ENCODE measurements around the gene AIG1. TPM values are rescaled to one million over a fixed set of nuclear protein-coding genes. Genes with fewer than 3 reads are reported as not detected.

Gene AIG1
- total and polyA plus RNA-seq, 2 of the 13 experiments (the other 11 are each of a cell fraction or from before 2014, with no cell fraction given), result 115 to 197 TPM

GRCh38 chr6:143060354-143060805 lies 309 bp upstream of the AIG1 start (continued):
- peak; percentile 1; the same call in 1 of the 2 replicates for TF ChIP-seq ZNF792 (CRISPR knock-in tag; IDR thresholded peaks at IDR 0.05)
- TF ChIP-seq GFI1 (CRISPR knock-in tag; IDR thresholded peaks at IDR 0.05; ENCODE audit: borderline replicate concordance), result no peak
- peak; percentile 90; the same call in 1 of the 2 replicates for TF ChIP-seq KMT2B (CRISPR knock-in tag; IDR thresholded peaks at IDR 0.05)
- TF ChIP-seq RXRA (CRISPR knock-in tag; IDR thresholded peaks at IDR 0.05), result peak; percentile 84
- peak; percentile 98 for TF ChIP-seq ZBTB7B (CRISPR knock-in tag; IDR thresholded peaks at IDR 0.05)
- TF ChIP-seq CHD4 (IDR thresholded peaks at IDR 0.05; ENCODE audit: borderline replicate concordance, low read length), result no peak
- TF ChIP-seq ZFY (CRISPR knock-in tag; IDR thresholded peaks at IDR 0.05), result peak; percentile 89
- TF ChIP-seq HMG20B (CRISPR knock-in tag; conservative IDR thresholded peaks at IDR 0.05), result peak; percentile 67; the same call in 1 of the 2 replicates
- 0 out of 2 replicates have a peak, but pooled peaks have one; percentile 60 for TF ChIP-seq ZFAT (CRISPR knock-in tag; conservative IDR thresholded peaks at IDR 0.05)
- peak; percentile 95 for TF ChIP-seq ZNF280D (CRISPR knock-in tag; IDR thresholded peaks at IDR 0.05)
- peak; percentile 91 for TF ChIP-seq KLF9 (CRISPR knock-in tag; IDR thresholded peaks at IDR 0.05; ENCODE audit: low read depth)
- TF ChIP-seq GATAD1 (CRISPR knock-in tag; IDR thresholded peaks at IDR 0.05), result peak; percentile 58
- peak; percentile 71; the same call in 1 of the 2 replicates for TF ChIP-seq ZNF329 (CRISPR knock-in tag; IDR thresholded peaks at IDR 0.05; ENCODE audit: low read depth)
- no peak; the same call in 1 of the 2 replicates for TF ChIP-seq RBAK (CRISPR knock-in tag; IDR thresholded peaks at IDR 0.05)
- peak; percentile 76 for TF ChIP-seq ELF3 (CRISPR knock-in tag; IDR thresholded peaks at IDR 0.05)
- 0 out of 2 replicates have a peak, but pooled peaks have one; percentile 34 for TF ChIP-seq ZNF616 (CRISPR knock-in tag; IDR thresholded peaks at IDR 0.05; ENCODE audit: low read depth)
- TF ChIP-seq HNRNPK (IDR thresholded peaks at IDR 0.05; ENCODE audit: low read depth, low read length, poor library complexity, severe bottlenecking), result peak; percentile 80
- peak; percentile 63; the same call in 1 of the 2 replicates for TF ChIP-seq ZBTB38 (CRISPR knock-in tag; IDR thresholded peaks at IDR 0.05)
- TF ChIP-seq ZNF619 (CRISPR knock-in tag; IDR thresholded peaks at IDR 0.05), result peak; percentile 63; the same call in 1 of the 2 replicates
- peak; percentile 78 for TF ChIP-seq CTCF (CRISPR knock-in tag; IDR thresholded peaks at IDR 0.05)
- TF ChIP-seq JUND (CRISPR knock-in tag; IDR thresholded peaks at IDR 0.05), result no peak
- TF ChIP-seq KDM6A (CRISPR knock-in tag; IDR thresholded peaks at IDR 0.05; ENCODE audit: low read depth), result peak; percentile 21; the same call in 1 of the 2 replicates
- TF ChIP-seq ZBTB42 (CRISPR knock-in tag; IDR thresholded peaks at IDR 0.05), result 0 out of 2 replicates have a peak, but pooled peaks have one; percentile 67
- TF ChIP-seq TOPORS (CRISPR knock-in tag; IDR thresholded peaks at IDR 0.05), result peak; percentile 74; the same call in 1 of the 2 replicates
- TF ChIP-seq ZBTB4 (CRISPR knock-in tag; IDR thresholded peaks at IDR 0.05; ENCODE audit: borderline replicate concordance), result 0 out of 2 replicates have a peak, but pooled peaks have one; percentile 45

Data from HepG2 (cell line).